HTERT RPE-1 (cell line): ENCODE data around the gene AVEN.

Experiments
- in situ Hi-C: fragments of 300-500 bp; cut with MboI; formaldehyde crosslinking; loops from 4 replicates; pipeline ENCODE4 v1.14.3; 2020; ENCODE audit warnings: low sequenced_read_pairs

AVEN gene

GRCh38 chr15:33923446-33923845, 115.6 kb downstream of the AVEN start:
- in situ Hi-C loops, result no loop called here

- in situ Hi-C loops, result no loop called here
Observed at GRCh38 chr15:33915571-33916407, 123.2 kb downstream of the AVEN start.

GRCh38 chr15:33913459-33913858, 125.5 kb downstream of the AVEN start:
- in situ Hi-C loops, result no loop called here

- in situ Hi-C loops, result no loop called here
Observed at GRCh38 chr15:33912326-33912725, 126.7 kb downstream of the AVEN start.

GRCh38 chr15:33910741-33911140, 128.3 kb downstream of the AVEN start:
- in situ Hi-C loops, result no loop called here

GRCh38 chr15:33908406-33908805, 130.6 kb downstream of the AVEN start:
- in situ Hi-C loops, result no loop called here

- in situ Hi-C loops, result no loop called here
Observed at GRCh38 chr15:33907326-33907725, 131.7 kb downstream of the AVEN start.

GRCh38 chr15:33903661-33904060, 135.3 kb downstream of the AVEN start:
- in situ Hi-C loops, result no loop called here

GRCh38 chr15:33902043-33902442, 137.0 kb downstream of the AVEN start:
- in situ Hi-C loops, result no loop called here

- in situ Hi-C loops, result no loop called here
Observed at GRCh38 chr15:33894193-33894592, 144.8 kb downstream of the AVEN start.

- in situ Hi-C loops, result no loop called here
Observed at GRCh38 chr15:33888176-33888575, 150.8 kb downstream of the AVEN start.

- in situ Hi-C loops, result no loop called here
Observed at GRCh38 chr15:33882921-33883320, 156.1 kb downstream of the AVEN start.

GRCh38 chr15:33874156-33874555, 164.8 kb downstream of the AVEN start:
- in situ Hi-C loops, result no loop called here

GRCh38 chr15:33872416-33873106, 166.4 kb downstream of the AVEN start:
- in situ Hi-C loops, result no loop called here

- in situ Hi-C loops, result no loop called here
Observed at GRCh38 chr15:33871980-33872379, 167.0 kb downstream of the AVEN start.

GRCh38 chr15:33866101-33866737, 172.8 kb downstream of the AVEN start:
- in situ Hi-C loops, result no loop called here

GRCh38 chr15:33865416-33865815, 173.6 kb downstream of the AVEN start:
- in situ Hi-C loops, result no loop called here

GRCh38 chr15:33864360-33865075, 174.5 kb downstream of the AVEN start:
- in situ Hi-C loops, result no loop called here

- in situ Hi-C loops, result no loop called here
Observed at GRCh38 chr15:33860754-33861153, 178.2 kb downstream of the AVEN start.

- in situ Hi-C loops, result no loop called here
Observed at GRCh38 chr15:33859992-33860545, 178.9 kb downstream of the AVEN start.

GRCh38 chr15:33858836-33859235, 180.2 kb downstream of the AVEN start:
- in situ Hi-C loops, result no loop called here
